Astrocyte (in vitro differentiated cells and primary cell): ENCODE results near the gene BIRC7. TPM values are rescaled to one million over a fixed set of nuclear protein-coding genes. Genes with fewer than 3 reads are reported as not detected.

Experiments
- DNase-seq: peaks from one replicate; pipeline ENCODE4 v3.0.0-alpha.2; 2010; ENCODE audit warnings: low read depth
- FAIRE-seq: peaks from 2 replicates; lab custom pipeline; 2011; peaks lifted over from hg19 to GRCh38; lab: Jason Lieb, UNC
- H2AFZ ChIP-seq: 2 replicates; pipeline ENCODE4 v1.6.0; 2012; ENCODE audit warnings: low read depth, low read length, inconsistent platforms
- H3K27ac ChIP-seq: 2 replicates; pipeline ENCODE4 v1.5.1; 2011; ENCODE audit warnings: low read depth, low read length, inconsistent platforms
- H3K27me3 ChIP-seq: 2 replicates; pipeline ENCODE4 v1.6.0; 2011; ENCODE audit warnings: low read length, inconsistent platforms; ENCODE audit not compliant: insufficient read depth
- H3K36me3 ChIP-seq: 2 replicates; pipeline ENCODE4 v1.5.1; 2011; ENCODE audit warnings: low read length, inconsistent platforms; ENCODE audit not compliant: insufficient read depth
- H3K4me1 ChIP-seq: 2 replicates; pipeline ENCODE4 v1.5.1; 2011; ENCODE audit warnings: low read length, inconsistent platforms; ENCODE audit not compliant: insufficient read depth
- H3K4me2 ChIP-seq: 2 replicates; pipeline ENCODE4 v1.6.0; 2012; ENCODE audit warnings: low read length, inconsistent platforms
- H3K4me3 ChIP-seq: 2 replicates; pipeline ENCODE4 v1.5.1; 2011; ENCODE audit warnings: low read depth, mild to moderate bottlenecking, low read length, inconsistent platforms; ENCODE audit not compliant: insufficient read depth
- H3K79me2 ChIP-seq: 2 replicates; pipeline ENCODE4 v1.6.0; 2012; ENCODE audit warnings: mild to moderate bottlenecking, low read length, inconsistent platforms; ENCODE audit not compliant: insufficient read depth
- H3K9ac ChIP-seq: 2 replicates; pipeline ENCODE4 v1.6.0; 2012; ENCODE audit warnings: mild to moderate bottlenecking, low read length, inconsistent platforms
- H3K9me3 ChIP-seq: 2 replicates; pipeline ENCODE4 v1.5.1; 2012; ENCODE audit warnings: low read depth, mild to moderate bottlenecking, low read length, inconsistent platforms; ENCODE audit not compliant: insufficient read depth
- H4K20me1 ChIP-seq: 2 replicates; pipeline ENCODE4 v1.6.0; 2012; ENCODE audit warnings: low read length, inconsistent platforms; ENCODE audit not compliant: insufficient read depth
- H3K27ac Mint-ChIP-seq: one replicate; pipeline ENCODE4 v1.8.0; 2021; ENCODE audit warnings: mild to moderate bottlenecking, mixed read lengths; ENCODE audit not compliant: unreplicated experiment
- H3K27me3 Mint-ChIP-seq: one replicate; pipeline ENCODE4 v1.8.0; 2021; ENCODE audit warnings: low read depth, mixed read lengths; ENCODE audit not compliant: unreplicated experiment
- H3K36me3 Mint-ChIP-seq: one replicate; pipeline ENCODE4 v1.8.0; 2021; ENCODE audit warnings: low read depth, mixed read lengths; ENCODE audit not compliant: unreplicated experiment
- H3K4me1 Mint-ChIP-seq: one replicate; pipeline ENCODE4 v1.8.0; 2021; ENCODE audit warnings: low read depth, mixed read lengths; ENCODE audit not compliant: unreplicated experiment
- H3K4me3 Mint-ChIP-seq: one replicate; pipeline ENCODE4 v1.8.0; 2021; ENCODE audit warnings: mild to moderate bottlenecking, moderate library complexity, mixed read lengths; ENCODE audit not compliant: unreplicated experiment
- H3K9me3 Mint-ChIP-seq: one replicate; pipeline ENCODE4 v1.8.0; 2021; ENCODE audit warnings: mild to moderate bottlenecking, mixed read lengths; ENCODE audit not compliant: unreplicated experiment
- EZH2 ChIP-seq: IDR thresholded peaks from 2 replicates; pipeline ENCODE4 v1.6.1; 2012; ENCODE audit warnings: mild to moderate bottlenecking, low read length, inconsistent platforms; ENCODE audit not compliant: insufficient read depth
- total RNA-seq: library from RNA; stranded (reverse); gene quantifications from 2 replicates; pipeline ENCODE4 v1.2.1, GENCODE V29; 2021
- TF ChIP-seq, protein P1 (sequence below): IDR thresholded peaks from 2 replicates; pipeline ENCODE4 v1.5.1; 2011; ENCODE audit warnings: low read depth, mild to moderate bottlenecking, inconsistent platforms, low read length, moderate library complexity; ENCODE audit not compliant: insufficient read depth

Gene BIRC7
- total RNA-seq, 1 donor from 2014 or later, result 3.3 TPM

DNA sequence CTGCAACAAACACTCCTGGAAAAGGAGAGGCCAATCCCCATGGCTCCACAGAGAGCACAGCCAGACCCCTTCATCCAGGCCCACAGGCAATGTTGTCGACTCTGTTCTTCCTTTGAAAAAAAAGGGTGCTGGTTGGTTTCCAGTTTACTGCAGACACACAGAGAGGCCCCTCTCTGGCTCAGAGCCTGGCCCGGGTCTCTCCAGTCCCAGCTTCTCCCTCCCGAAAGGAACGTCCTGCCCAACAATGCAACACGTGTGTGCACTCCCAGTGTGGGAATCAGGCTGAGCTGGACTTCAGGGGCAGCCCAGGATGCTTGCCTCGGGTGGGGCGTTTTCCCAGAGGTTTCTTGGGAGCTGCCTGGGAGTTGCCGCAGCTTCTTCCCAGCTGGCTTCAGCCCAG, 23.1 kb downstream of the BIRC7 start:
- no peak overlapping the region for H3K27ac ChIP-seq
- Mint-ChIP-seq H3K27ac (no peak overlapping the region), H3K9me3 (peaks cover 11% of the 10 kb centered on the region), H3K4me3 (no peak overlapping the region), H3K36me3 (peaks cover 25% of the 10 kb centered on the region), H3K27me3 (peaks cover 2% of the 10 kb centered on the region), H3K4me1 (peaks cover 29% of the 10 kb centered on the region)
- H3K4me1 ChIP-seq, result peaks cover 10% of the 10 kb centered on the region
- H3K9ac ChIP-seq, result no peak overlapping the region
- H3K36me3 ChIP-seq, result no peaks in the 10 kb centered on the region
- FAIRE-seq (no peak), DNase-seq (no peak)
- H4K20me1 ChIP-seq, result peaks cover 6% of the 10 kb centered on the region
- H3K9me3 ChIP-seq, result no peaks in the 10 kb centered on the region
- H3K4me3 ChIP-seq, result no peak overlapping the region
- H3K4me2 ChIP-seq, result no peak overlapping the region
- TF ChIP-seq, protein P1, sequence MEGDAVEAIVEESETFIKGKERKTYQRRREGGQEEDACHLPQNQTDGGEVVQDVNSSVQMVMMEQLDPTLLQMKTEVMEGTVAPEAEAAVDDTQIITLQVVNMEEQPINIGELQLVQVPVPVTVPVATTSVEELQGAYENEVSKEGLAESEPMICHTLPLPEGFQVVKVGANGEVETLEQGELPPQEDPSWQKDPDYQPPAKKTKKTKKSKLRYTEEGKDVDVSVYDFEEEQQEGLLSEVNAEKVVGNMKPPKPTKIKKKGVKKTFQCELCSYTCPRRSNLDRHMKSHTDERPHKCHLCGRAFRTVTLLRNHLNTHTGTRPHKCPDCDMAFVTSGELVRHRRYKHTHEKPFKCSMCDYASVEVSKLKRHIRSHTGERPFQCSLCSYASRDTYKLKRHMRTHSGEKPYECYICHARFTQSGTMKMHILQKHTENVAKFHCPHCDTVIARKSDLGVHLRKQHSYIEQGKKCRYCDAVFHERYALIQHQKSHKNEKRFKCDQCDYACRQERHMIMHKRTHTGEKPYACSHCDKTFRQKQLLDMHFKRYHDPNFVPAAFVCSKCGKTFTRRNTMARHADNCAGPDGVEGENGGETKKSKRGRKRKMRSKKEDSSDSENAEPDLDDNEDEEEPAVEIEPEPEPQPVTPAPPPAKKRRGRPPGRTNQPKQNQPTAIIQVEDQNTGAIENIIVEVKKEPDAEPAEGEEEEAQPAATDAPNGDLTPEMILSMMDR, result no peak
- no peak for TF ChIP-seq EZH2
- no peak overlapping the region for H2AFZ ChIP-seq
- H3K27me3 ChIP-seq, result peaks cover 18% of the 10 kb centered on the region
- no peaks in the 10 kb centered on the region for H3K79me2 ChIP-seq

DNA sequence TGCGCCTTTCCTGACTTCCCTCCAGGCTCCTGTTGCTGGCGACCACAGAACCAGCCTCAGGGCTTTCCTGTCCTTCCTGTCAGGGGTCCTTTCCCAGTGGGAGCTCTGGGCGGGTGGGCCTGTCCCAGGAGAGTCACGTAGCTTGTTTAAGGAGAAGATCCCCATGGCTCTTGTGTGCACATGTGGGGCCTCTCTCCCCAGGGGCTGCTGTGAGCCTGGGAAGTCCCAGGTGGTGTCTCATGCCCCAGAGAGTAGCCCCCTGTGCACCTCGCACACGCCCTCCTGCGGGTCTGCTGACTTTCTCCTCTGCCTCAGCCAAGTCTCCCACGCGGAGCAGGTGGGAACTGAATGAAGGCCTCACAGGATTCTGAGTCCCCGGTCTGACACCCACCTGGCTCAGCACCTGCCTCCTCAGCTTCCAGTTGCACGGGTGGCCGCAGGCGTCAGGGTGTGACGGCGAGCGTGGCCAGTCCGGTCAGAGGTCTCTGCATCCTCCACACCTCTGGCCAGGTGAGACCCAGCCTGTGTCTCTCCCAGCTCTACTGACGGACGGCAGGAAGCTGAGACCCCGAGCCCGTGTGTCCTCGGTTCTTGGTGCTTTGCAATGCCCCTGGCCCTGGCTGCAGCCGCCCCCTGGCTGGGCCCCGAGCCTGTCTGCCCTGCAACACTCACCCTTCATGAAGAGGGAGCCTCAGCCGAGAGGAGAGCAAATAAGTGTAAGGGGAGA, 24.2 kb downstream of the BIRC7 start:
- peaks cover 16% of the 10 kb centered on the region for H3K27me3 ChIP-seq
- Mint-ChIP-seq H3K4me3 (peak overlapping the region; percentile 69), H3K27ac (no peak overlapping the region), H3K36me3 (peaks cover 25% of the 10 kb centered on the region), H3K9me3 (peaks cover 11% of the 10 kb centered on the region), H3K27me3 (peaks cover 2% of the 10 kb centered on the region), H3K4me1 (peaks cover 37% of the 10 kb centered on the region)
- no peak overlapping the region for H3K9ac ChIP-seq
- TF ChIP-seq, protein P1, result no peak
- no peak for TF ChIP-seq EZH2
- no peak overlapping the region for H2AFZ ChIP-seq
- H3K36me3 ChIP-seq, result no peaks in the 10 kb centered on the region
- peaks cover 14% of the 10 kb centered on the region for H3K4me1 ChIP-seq
- no peak overlapping the region for H3K4me2 ChIP-seq
- DNase-seq (no peak), FAIRE-seq (no peak)
- no peaks in the 10 kb centered on the region for H3K79me2 ChIP-seq
- H3K9me3 ChIP-seq, result no peaks in the 10 kb centered on the region
- H3K27ac ChIP-seq, result no peak overlapping the region
- no peak overlapping the region for H3K4me3 ChIP-seq
- H4K20me1 ChIP-seq, result peaks cover 6% of the 10 kb centered on the region

DNA sequence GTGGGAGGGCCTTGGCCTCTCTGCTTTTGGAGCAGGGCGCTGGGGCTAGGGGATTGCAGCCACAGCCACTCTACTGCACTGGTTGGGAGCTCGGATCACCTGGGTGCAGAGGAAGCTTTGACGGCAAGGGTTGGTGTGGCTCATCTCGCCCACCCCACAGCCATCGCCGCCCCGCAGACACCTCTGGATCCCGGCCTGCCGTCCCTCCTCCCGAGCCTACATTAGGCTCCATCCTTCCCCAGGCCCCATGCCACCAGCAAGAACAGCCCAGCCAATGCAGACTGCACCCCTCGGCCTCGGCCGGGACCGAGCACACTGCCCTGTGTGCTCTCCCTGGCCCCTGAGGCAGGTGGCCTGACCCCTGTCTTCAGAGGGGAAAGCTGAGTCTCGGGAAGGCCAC, 24.8 kb downstream of the BIRC7 start:
- H3K36me3 ChIP-seq, result no peaks in the 10 kb centered on the region
- no peaks in the 10 kb centered on the region for H3K9me3 ChIP-seq
- TF ChIP-seq, protein P1, result no peak
- TF ChIP-seq EZH2, result no peak
- DNase-seq (no peak), FAIRE-seq (no peak)
- Mint-ChIP-seq H3K27me3 (peaks cover 1% of the 10 kb centered on the region), H3K9me3 (peaks cover 11% of the 10 kb centered on the region), H3K36me3 (peaks cover 25% of the 10 kb centered on the region), H3K4me1 (peaks cover 32% of the 10 kb centered on the region), H3K4me3 (no peak overlapping the region), H3K27ac (no peak overlapping the region)
- peaks cover under 1% of the 10 kb centered on the region for H4K20me1 ChIP-seq
- H2AFZ ChIP-seq, result no peak overlapping the region
- peaks cover 11% of the 10 kb centered on the region for H3K27me3 ChIP-seq
- H3K4me2 ChIP-seq, result no peak overlapping the region
- H3K27ac ChIP-seq, result no peak overlapping the region
- H3K79me2 ChIP-seq, result no peaks in the 10 kb centered on the region
- H3K4me1 ChIP-seq, result peaks cover 14% of the 10 kb centered on the region
- no peak overlapping the region for H3K4me3 ChIP-seq
- no peak overlapping the region for H3K9ac ChIP-seq
